GM12801 (cell line): ENCODE measurements around the gene RBP7.

Experiments
- TF ChIP-seq, protein P1 (sequence below): IDR thresholded peaks from one replicate; pipeline ENCODE4 v1.5.1; 2011; ENCODE audit warnings: control low read depth; ENCODE audit not compliant: insufficient read length; ENCODE audit errors: extremely low read depth

RBP7 gene

GRCh38 chr1:10042746-10043145 lies 45.7 kb downstream of the RBP7 start:
- TF ChIP-seq, protein P1, sequence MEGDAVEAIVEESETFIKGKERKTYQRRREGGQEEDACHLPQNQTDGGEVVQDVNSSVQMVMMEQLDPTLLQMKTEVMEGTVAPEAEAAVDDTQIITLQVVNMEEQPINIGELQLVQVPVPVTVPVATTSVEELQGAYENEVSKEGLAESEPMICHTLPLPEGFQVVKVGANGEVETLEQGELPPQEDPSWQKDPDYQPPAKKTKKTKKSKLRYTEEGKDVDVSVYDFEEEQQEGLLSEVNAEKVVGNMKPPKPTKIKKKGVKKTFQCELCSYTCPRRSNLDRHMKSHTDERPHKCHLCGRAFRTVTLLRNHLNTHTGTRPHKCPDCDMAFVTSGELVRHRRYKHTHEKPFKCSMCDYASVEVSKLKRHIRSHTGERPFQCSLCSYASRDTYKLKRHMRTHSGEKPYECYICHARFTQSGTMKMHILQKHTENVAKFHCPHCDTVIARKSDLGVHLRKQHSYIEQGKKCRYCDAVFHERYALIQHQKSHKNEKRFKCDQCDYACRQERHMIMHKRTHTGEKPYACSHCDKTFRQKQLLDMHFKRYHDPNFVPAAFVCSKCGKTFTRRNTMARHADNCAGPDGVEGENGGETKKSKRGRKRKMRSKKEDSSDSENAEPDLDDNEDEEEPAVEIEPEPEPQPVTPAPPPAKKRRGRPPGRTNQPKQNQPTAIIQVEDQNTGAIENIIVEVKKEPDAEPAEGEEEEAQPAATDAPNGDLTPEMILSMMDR: no peak

GRCh38 chr1:10045480-10046355 lies 48.7 kb downstream of the RBP7 start:
- TF ChIP-seq, protein P1: no peak

- TF ChIP-seq, protein P1: no peak
Measured at GRCh38 chr1:10046356-10047085, 49.5 kb downstream of the RBP7 start.

DNA sequence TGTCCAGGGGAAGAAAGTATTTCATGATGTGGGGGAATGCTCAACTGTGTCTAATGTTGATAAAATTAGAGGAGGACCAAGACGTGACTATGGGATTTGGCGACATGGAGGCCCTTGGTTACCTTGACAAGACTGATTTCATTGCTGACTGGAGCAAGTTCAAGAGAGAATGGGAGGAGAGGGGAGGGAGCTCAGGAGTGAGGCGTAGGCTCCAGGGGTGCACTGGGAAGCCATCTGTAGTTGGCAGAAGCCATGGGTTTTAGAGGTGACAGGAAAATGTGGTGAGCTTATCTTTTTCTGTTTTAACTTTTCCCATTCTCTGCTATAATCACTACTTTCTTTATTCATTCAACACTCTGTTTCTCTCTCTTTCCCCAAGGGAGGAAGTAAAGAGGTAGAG lies 51.6 kb downstream of the RBP7 start:
- TF ChIP-seq, protein P1: no peak

GRCh38 chr1:10050611-10051010 lies 53.6 kb downstream of the RBP7 start:
- TF ChIP-seq, protein P1: no peak

DNA sequence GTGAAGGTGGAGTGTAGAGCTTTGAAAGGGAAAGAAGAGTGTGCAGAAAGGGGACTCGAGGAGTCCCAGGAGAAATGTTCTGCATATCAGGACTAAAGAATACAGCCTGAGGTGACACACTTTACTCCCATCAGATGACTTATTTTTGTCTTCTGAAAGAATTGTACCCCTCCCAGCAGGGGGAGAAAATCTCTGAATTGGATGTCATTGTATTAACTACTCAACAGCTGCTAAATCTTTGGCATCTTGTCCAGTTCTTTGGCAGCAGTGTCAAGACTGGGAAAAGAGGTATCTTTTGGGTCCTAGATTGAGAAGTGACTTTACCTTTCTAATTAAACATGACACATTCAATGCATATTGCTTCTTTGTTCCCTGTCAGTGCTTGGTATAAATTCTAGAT lies 54.6 kb downstream of the RBP7 start:
- TF ChIP-seq, protein P1: no peak

DNA sequence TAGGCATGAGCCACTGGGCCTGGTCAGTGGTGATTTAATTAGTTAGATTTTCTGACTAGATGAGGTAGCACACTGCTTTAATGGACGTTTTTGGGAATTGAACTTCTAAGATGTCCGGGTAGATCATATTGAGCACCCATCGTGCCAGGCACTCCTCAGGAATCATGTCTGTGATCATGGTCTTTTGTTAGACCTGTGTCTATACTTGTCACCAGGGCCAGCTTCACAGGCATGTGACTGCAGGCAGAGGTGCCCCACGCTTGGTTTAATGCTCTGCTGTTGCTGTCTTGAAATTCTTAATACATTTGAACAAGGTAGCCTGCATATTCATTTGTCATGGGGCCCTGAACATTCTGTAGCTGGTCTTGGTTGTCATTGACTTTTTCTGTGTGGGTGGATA lies 55.3 kb downstream of the RBP7 start:
- TF ChIP-seq, protein P1: no peak
